ENCODE results near the gene OBP2A.
"Not testable (repeated sequence)": the region's sequence is repeated elsewhere in the genome, so short reads cannot be mapped to it uniquely, and the experiment has no call there.

Gene OBP2A, protein sequence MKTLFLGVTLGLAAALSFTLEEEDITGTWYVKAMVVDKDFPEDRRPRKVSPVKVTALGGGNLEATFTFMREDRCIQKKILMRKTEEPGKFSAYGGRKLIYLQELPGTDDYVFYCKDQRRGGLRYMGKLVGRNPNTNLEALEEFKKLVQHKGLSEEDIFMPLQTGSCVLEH

DNA sequence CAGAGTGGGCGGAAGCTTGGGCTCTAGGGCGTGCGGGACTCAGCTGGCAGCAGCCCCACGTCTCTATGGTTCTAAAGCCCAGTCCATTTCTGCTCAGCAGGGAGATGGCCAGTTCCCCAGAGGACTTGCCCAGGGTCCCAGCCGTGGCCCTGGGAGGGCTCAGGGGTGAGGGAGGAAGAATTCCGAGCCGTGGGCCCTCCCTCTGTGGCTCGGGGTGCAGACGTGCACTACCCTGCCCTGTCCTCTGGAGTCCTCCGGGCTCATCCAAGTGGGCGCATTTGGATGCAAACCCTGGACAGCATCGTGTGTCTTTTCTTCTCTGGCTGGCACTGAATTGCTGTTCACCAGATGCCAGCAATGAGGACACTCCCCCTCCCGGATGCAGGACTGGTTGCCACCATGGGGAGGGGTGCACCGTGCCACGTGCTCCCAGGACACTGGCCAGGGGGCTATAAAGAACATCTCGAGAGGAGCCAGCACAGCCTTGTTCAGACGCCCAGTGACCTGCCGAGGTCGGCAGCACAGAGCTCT is at the start of gene OBP2A:
Gene OBP2A, plus strand, starts transcription at position 481 of the 531 bp plus-strand sequence. CDS start 55 bp downstream, outside the sequence.
- H3K36me3 ChIP-seq, H3K9ac ChIP-seq, H3K27ac ChIP-seq, H3K27me3 ChIP-seq, H3K4me3 ChIP-seq, H3K4me1 ChIP-seq, H4K20me1 ChIP-seq, H3K4me2 ChIP-seq, H3K9me3 ChIP-seq: not testable (repeated sequence)

DNA sequence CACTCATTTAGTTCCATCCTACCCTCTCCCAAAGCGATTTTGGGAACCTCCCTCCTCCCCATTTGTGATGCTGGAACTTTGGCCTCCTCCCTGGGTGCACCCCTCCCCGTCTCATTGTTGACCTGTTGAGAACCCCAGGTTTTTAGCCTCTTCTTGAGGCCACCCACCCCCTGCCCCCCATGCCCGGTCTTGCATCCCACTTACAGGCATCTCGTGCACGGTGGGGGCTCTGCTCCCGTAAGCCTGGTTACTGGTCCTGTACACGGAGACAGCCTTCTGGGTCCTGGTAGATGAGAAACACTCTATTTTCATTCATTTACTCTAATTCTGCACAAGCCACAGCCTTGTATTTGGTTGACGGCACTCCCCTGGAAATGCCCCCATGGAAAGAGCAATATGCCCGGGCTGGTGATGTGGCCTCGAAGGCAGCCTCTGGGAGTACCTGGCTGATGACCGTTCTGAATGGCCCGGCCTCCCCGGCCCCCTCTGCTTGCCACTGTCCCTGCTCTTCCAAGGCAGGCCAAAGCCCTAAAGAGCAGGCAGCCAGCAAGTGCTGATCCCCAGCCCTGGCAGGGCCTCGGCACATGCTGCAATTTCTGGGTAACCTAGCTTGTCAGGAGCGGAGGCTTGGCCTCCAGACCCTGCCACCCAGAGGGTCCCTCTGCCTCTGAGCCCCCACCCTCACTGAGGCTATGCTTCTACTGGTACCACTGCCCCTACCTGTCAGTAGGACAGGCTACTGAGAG is 47.4 kb upstream of the OBP2A start:
- Histone ChIP-seq H3K27ac (no peak overlapping the region), H3K36me3 (peaks cover 21% of the 10 kb centered on the region), H3K9me3 (no peaks in the 10 kb centered on the region), H3K4me1 (peaks cover 20% of the 10 kb centered on the region), H3K4me2 (peak overlapping the region; percentile 100), H3K9ac (no peak overlapping the region), H3K4me3 (no peak overlapping the region), H3K27me3 (no peaks in the 10 kb centered on the region), H4K20me1 (peaks cover 28% of the 10 kb centered on the region)
- no peak for TF ChIP-seq Cebpa-rat (IDR thresholded peaks at IDR 0.05)

DNA sequence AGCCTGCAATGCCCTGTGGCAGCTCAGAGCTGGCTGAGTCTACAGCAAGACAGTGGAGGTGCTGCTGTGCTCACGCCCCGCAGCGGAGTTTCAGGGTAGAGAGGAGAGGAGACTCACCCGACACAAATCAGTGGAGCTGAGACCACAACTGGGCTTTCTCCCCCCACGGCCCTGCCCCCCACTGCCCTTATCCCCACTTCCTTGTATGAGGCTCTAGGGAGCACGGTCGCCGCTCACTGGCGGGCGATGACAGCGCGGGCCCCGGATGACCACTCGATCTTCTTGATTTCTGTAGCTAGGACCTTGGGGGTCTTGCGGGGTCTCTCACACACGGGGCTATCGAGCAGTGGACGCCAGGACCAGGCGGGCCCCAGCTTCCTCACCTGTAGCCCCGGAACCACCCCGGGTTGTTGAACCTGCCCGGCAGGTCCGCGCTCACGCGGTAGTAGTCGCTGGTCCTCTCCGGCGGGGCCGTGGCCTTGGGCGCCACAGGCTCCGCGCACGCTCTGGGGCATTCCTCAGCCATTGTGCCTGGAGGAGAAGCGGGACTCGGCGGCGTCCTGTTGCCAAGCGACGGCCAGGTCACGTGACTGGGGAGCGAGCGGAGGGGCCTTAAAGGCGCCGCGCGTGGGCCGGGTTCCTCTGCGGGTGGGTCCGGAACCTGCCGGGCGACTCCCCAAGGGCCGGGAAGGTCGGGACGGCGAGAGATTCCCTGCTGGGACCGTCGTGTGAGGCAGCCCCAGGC is 46.4 kb upstream of the OBP2A start:
- Histone ChIP-seq H3K9me3 (no peaks in the 10 kb centered on the region), H3K27ac (peak overlapping the region; percentile 95; the same call in 1 of the 2 replicates), H3K4me1 (peaks cover 20% of the 10 kb centered on the region), H3K27me3 (no peaks in the 10 kb centered on the region), H3K4me3 (peak overlapping the region; percentile 98), H3K4me2 (peak overlapping the region; percentile 100), H3K9ac (peak overlapping the region; percentile 97), H3K36me3 (peaks cover 30% of the 10 kb centered on the region), H4K20me1 (peaks cover 38% of the 10 kb centered on the region)
- TF ChIP-seq Cebpa-rat (IDR thresholded peaks at IDR 0.05) = no peak

DNA sequence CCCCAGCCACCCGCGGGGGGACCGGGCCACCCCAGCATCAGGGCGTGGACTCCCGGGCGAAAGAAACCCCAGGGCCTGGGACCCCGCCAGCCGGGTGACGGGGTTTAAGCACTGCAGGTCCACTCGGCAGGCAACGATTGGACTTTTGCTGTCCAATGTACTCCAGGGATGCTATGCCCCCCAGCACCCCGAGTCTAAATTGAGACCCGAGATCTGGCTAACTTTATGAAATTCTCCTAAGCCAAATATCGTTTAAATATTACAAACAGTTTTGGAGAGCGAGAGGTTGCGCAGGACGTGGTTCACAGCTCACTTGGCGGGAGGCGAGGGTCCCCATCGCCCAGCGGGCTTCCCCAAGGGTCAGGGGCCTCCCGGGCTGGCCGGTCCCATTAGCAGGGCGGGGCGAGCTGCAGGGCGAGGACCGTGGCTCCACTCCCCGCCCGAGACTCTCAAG is 45.8 kb upstream of the OBP2A start:
- H3K27me3 ChIP-seq = no peaks in the 10 kb centered on the region
- peaks cover 36% of the 10 kb centered on the region for H3K36me3 ChIP-seq
- peak overlapping the region; percentile 100 for H3K4me2 ChIP-seq
- H3K9ac ChIP-seq = peak overlapping the region; percentile 97
- peak overlapping the region; percentile 95; the same call in 1 of the 2 replicates for H3K27ac ChIP-seq
- H3K4me3 ChIP-seq = peak overlapping the region; percentile 98
- no peak for TF ChIP-seq Cebpa-rat (IDR thresholded peaks at IDR 0.05)
- H4K20me1 ChIP-seq = peaks cover 44% of the 10 kb centered on the region
- H3K9me3 ChIP-seq = no peaks in the 10 kb centered on the region
- peaks cover 20% of the 10 kb centered on the region for H3K4me1 ChIP-seq

DNA sequence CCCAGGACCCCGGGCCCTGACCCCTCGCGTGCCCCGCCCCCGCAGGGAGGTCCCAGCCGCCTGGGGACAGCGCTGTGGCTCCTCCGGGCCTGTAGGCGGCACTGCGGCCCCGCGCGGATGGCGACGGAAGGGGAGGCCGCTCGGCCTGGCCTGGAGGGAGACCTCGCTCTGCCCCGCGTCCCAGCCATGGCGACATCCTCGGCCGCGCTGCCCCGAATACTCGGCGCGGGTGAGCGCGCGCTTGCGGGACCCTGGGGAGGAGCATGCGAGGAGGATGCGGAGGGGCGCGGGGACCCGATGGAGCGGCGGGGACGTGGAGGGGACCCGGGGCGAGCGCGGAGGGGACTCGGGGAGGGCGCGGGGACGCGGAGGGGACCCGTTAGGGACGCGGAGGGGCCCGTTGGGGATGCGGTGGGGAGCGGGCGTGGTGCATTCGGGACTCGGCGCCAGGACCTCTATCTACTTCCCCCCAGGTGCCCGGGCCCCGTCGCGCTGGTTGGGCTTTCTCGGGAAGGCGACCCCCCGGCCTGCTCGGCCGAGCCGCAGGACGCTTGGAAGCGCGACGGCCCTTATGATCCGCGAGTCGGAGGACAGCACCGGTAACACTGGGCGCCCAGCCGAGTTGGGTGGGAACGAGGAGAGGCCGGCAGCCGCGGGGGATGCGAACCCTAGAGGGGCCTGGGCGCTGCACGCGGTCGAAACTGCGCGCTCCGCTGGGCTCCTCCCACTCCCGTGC is 45.2 kb upstream of the OBP2A start, which contains the start of gene MRPS2:
Gene MRPS2, plus strand, starts transcription at position 158 of the 736 bp plus-strand sequence. Its CDS starts 29 bp downstream, at position 187.
- no peak for TF ChIP-seq Cebpa-rat (IDR thresholded peaks at IDR 0.05)
- peak within 1 kb of the TSS; percentile 97 for H3K9ac ChIP-seq
- H3K4me1 ChIP-seq = peaks cover 20% of the 10 kb centered on the region
- H3K36me3 ChIP-seq = peaks cover 42% of the 10 kb centered on the region
- no peaks in the 10 kb centered on the region for H3K27me3 ChIP-seq
- H3K9me3 ChIP-seq = no peaks in the 10 kb centered on the region
- H4K20me1 ChIP-seq = peaks cover 50% of the 10 kb centered on the region
- peak within 1 kb of the TSS; percentile 100 for H3K4me2 ChIP-seq
- H3K27ac ChIP-seq = peak within 1 kb of the TSS; percentile 95
- H3K4me3 ChIP-seq = peak within 1 kb of the TSS; percentile 98

DNA sequence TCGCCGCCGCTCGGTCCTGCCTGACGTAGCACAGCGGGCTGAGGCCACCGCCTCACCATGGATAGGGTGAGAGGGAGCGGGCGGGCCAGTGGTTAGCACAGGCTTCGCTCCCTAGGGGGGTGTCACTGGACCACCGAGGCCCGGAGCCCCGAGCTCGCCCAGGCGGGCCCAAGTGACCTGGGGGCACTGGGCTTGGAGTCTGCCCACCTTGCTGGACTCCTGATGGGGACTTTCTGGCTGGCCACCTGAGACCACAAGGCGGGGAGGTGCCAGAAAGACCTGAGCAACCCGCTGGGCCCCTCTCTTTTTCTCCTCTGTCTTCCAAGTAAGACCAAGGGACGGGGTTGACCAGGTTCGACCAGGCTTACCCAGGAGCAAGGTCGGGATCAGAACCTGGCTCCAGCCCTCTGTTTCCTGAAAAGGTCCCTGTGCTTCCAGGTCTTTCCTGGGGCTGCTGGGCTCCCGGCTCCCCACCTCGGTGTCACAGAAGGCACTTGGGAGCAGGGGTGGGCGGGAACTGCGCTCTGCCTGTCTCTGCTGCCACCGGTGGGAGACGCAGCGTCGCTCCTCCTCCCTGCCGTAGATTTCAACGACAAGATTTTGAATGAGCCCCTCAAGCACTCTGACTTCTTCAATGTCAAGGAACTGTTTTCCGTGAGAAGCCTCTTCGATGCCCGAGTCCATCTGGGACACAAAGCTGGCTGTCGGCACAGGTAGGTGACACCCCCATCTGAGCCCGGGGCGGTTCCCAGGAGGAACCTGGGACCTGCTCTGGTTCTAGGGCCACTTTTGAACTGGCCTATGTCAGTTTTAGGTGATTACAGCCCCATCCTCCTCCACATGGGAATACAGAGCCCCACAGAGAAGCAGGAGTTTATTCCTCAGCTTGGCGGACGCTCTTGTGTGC is 44.4 kb upstream of the OBP2A start:
- TF ChIP-seq Cebpa-rat (IDR thresholded peaks at IDR 0.05) = no peak
- Histone ChIP-seq H3K27me3 (no peaks in the 10 kb centered on the region), H4K20me1 (peaks cover 53% of the 10 kb centered on the region), H3K27ac (peak overlapping the region; percentile 95), H3K4me1 (peaks cover 20% of the 10 kb centered on the region), H3K9ac (peak overlapping the region; percentile 97), H3K4me3 (peak overlapping the region; percentile 98), H3K36me3 (peaks cover 47% of the 10 kb centered on the region), H3K4me2 (peak overlapping the region; percentile 100), H3K9me3 (no peaks in the 10 kb centered on the region)

DNA sequence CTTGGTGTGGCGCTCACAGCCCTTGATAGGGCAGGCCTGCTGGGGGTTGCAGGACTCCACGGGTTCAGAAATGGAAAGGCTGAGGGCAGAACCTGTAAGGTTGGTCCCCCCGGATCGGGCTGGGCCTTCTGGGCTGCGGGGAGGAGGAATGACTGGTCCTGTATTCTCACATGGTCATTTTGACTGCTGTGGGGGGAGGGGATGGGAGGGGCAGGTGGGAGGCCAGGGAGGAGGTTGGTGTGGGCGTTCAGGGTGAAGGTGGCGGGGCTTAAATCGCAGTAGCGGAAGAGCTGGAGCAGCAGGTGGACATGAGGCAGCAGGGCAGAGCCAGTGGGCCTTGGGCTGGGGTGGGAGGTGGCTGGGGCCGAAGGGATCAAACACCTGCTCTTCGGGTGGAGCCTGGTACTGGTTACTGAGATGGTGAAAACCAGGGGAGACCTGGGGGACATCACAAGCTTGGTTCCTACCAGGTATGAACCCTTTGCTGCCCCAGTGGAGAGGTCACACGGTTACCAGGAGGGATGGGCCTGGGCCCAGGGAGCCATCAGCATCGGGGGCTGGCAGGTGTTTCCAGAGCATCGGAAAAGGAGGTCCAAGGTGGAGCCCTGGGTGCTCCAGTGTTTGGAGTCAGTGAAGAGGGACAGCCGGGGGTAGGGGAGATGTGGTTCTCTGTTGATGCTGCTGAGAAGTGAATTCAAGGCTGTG is 43.6 kb upstream of the OBP2A start:
- peak overlapping the region; percentile 100 for H3K4me2 ChIP-seq
- H3K27ac ChIP-seq = peak overlapping the region; percentile 95; the same call in 1 of the 2 replicates
- peaks cover 47% of the 10 kb centered on the region for H3K36me3 ChIP-seq
- peak overlapping the region; percentile 97; the same call in 1 of the 2 replicates for H3K9ac ChIP-seq
- H3K4me3 ChIP-seq = peak overlapping the region; percentile 98
- peaks cover 20% of the 10 kb centered on the region for H3K4me1 ChIP-seq
- H4K20me1 ChIP-seq = peaks cover 53% of the 10 kb centered on the region
- no peak for TF ChIP-seq Cebpa-rat (IDR thresholded peaks at IDR 0.05)
- H3K27me3 ChIP-seq = no peaks in the 10 kb centered on the region
- no peaks in the 10 kb centered on the region for H3K9me3 ChIP-seq

DNA sequence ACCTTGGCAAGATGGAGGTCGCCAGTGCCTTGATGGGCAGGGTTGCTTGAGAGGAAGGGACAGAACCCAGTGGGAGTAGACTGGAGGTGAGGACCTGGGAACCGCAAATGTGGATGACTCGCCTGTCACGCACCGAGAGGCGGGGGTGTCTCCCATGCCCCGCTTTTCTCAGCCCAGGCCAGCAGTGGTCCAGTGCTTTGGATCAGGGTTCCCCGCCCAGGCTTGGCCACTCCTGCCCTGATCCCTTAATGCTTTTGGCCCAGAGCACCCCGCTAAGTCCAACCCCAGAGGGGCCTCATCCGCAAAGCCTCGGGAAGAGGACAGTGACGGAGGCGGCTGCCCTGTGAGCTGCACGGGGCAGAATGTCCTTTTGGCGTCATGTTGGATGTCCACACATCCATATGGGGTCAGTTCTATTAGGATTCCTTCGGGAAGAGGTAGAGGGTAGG is 43.0 kb upstream of the OBP2A start:
- H3K9ac ChIP-seq = no peak overlapping the region
- no peaks in the 10 kb centered on the region for H3K27me3 ChIP-seq
- peaks cover 20% of the 10 kb centered on the region for H3K4me1 ChIP-seq
- no peak overlapping the region for H3K4me3 ChIP-seq
- no peak overlapping the region for H3K27ac ChIP-seq
- no peak overlapping the region; the same call in 1 of the 2 replicates for H3K4me2 ChIP-seq
- no peak for TF ChIP-seq Cebpa-rat (IDR thresholded peaks at IDR 0.05)
- no peaks in the 10 kb centered on the region for H3K9me3 ChIP-seq
- H4K20me1 ChIP-seq = peaks cover 53% of the 10 kb centered on the region
- peaks cover 47% of the 10 kb centered on the region for H3K36me3 ChIP-seq

All from BLaER1 (cell line).